Measurements from ENCODE around the gene SNCG. TPM values are rescaled to one million over a fixed set of nuclear protein-coding genes. Genes with fewer than 3 reads are reported as not detected.

SNCG gene
- total and polyA plus RNA-seq, 2 of the 8 experiments (the other 6 are each of a cell fraction or from before 2014, with no cell fraction given), result 4.4 to 12.2 TPM

DNA sequence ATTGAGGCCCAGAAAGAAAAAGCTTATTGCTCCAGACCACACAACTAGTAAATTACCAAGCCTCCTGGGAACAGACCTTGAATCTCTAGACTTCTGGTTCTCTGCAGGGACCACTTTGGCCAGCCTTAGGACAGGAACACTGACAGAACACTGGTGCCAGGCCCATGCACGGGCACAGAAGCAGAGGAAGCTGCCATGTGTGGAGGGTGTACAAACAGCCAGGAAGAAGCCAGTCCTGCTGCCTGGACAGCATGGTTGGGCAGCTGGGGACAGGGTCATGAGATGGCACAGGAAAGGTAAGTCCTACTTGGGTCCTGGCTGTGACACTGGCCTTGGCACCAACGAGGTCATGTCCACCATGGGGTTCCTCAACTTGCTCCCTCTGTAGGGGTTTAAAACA is 20.1 kb upstream of the SNCG start:
- no peak overlapping the region for H3K4ac ChIP-seq (replicated peaks; ENCODE audit: insufficient read length, low read depth, low read length)
- H2AK5ac ChIP-seq (ENCODE audit: low read depth, low read length), result no peak overlapping the region
- H3K9ac ChIP-seq (replicated peaks in 1 of 4; ENCODE audit: extremely low read depth in 1 of 4, low read depth in 3 of 4, low read length in 3 of 4), result no peak overlapping the region
- no peak overlapping the region for H2BK5ac ChIP-seq (ENCODE audit: low read depth, low read length)
- ChIA-PET POLR2A (ENCODE audit: partially characterized antibody) (interaction anchor here (0.6 to 1.7 kb wide), 4 partner anchors 10 to 448 kb away, joined by 3 to 5 read pairs (median 4); no protein-coding TSS in a partner anchor), CTCF (ENCODE audit: partially characterized antibody) (interaction anchor here (0.8 to 26.4 kb wide), 26 partner anchors 8 to 301 kb away, joined by 3 to 975 read pairs (median 5); partner anchors contain the start of genes ADIRF, MMRN2 and SNCG)
- H3K18ac ChIP-seq (ENCODE audit: extremely low read depth, low read length), result no peak overlapping the region
- no peaks in the 10 kb centered on the region; a peak in 1 of 7 replicates for H3K4me1 ChIP-seq (replicated peaks in 1 of 4; ENCODE audit: control insufficient read depth in 3 of 4, insufficient read depth in 4 of 4, low read length in 3 of 4)
- no peak overlapping the region for H3K56ac ChIP-seq (replicated peaks; ENCODE audit: insufficient read length, low read depth, low read length)
- H3K79me1 ChIP-seq (ENCODE audit: low read depth, low read length), result no peaks in the 10 kb centered on the region
- TF ChIP-seq CHD1 (IDR thresholded peaks at IDR 0.05; ENCODE audit: low read depth, low read length) (no peak), KDM4A (IDR thresholded peaks at IDR 0.05; ENCODE audit: low read depth, low read length, severe bottlenecking) (no peak), CTCF (IDR thresholded peaks at IDR 0.05; ENCODE audit: control extremely low read depth in 1 of 3, insufficient read depth in 1 of 3, low read depth in 1 of 3, low read length in 3 of 3) (no peak), RNF2 (IDR thresholded peaks at IDR 0.05; ENCODE audit: borderline replicate concordance, low read depth, low read length, missing control alignments, poor library complexity, severe bottlenecking) (no peak), POLR2AphosphoS5 (IDR thresholded peaks at IDR 0.05; ENCODE audit: low read depth, low read length) (no peak; the same call in 1 of the 2 replicates)
- no peak overlapping the region for H4K91ac ChIP-seq (replicated peaks; ENCODE audit: insufficient read length, low read length)
- peaks cover 0 to 1% of the 10 kb centered on the region in 2 experiments for H4K20me1 ChIP-seq (replicated peaks in 1 of 2; ENCODE audit: control insufficient read depth in 1 of 2, insufficient read depth in 2 of 2, low read length in 2 of 2)
- no peak overlapping the region for H2BK15ac ChIP-seq (ENCODE audit: low read length)
- no peak overlapping the region for H3K4me2 ChIP-seq (ENCODE audit: insufficient read depth in 1 of 2, low read depth in 2 of 2, low read length in 2 of 2)
- peaks cover 0 to 3% (median 0%) of the 10 kb centered on the region in 4 experiments; a peak in 2 of 7 replicates for H3K27me3 ChIP-seq (replicated peaks in 1 of 4; ENCODE audit: control insufficient read depth in 3 of 4, extremely low read depth in 1 of 4, insufficient read depth in 3 of 4, low read length in 3 of 4)
- H3K14ac ChIP-seq (ENCODE audit: insufficient read length), result no peak overlapping the region
- no peak overlapping the region for H2BK120ac ChIP-seq (replicated peaks; ENCODE audit: low read depth, low read length)
- no peak overlapping the region for H3K23ac ChIP-seq (ENCODE audit: insufficient read length)
- H3K4me3 ChIP-seq (ENCODE audit: extremely low read depth in 1 of 4, insufficient read depth in 2 of 4, low read depth in 3 of 4, low read length in 4 of 4), result no peak overlapping the region
- H3K27ac ChIP-seq (ENCODE audit: low read depth, low read length), result no peak overlapping the region
- 96% methylated on average over 2 of the region's 2 CpGs; no CpG with 5 or more reads in 1 of the 2 experiments for WGBS, 2 experiments (ENCODE audit: extremely low coverage in 1 of 2, insufficient coverage in 1 of 2, insufficient read length in 1 of 2, insufficient replicate concordance in 2 of 2, low coverage in 1 of 2, low lambda C conversion rate in 2 of 2, missing lambda C conversion rate in 1 of 2)
- H3K36me3 ChIP-seq (ENCODE audit: control insufficient read depth in 2 of 4, insufficient read depth in 4 of 4, low read length in 3 of 4), result peaks cover 0 to 2% (median 0%) of the 10 kb centered on the region in 4 experiments; a peak in 1 of 8 replicates
- H2BK12ac ChIP-seq (ENCODE audit: low read depth, low read length), result no peak overlapping the region
- no peaks in the 10 kb centered on the region for H3K79me2 ChIP-seq (ENCODE audit: control insufficient read depth in 1 of 2, insufficient read depth in 2 of 2, low read length in 2 of 2)
- no peak overlapping the region for H2AFZ ChIP-seq (ENCODE audit: low read length)
- no peak overlapping the region for H4K5ac ChIP-seq (ENCODE audit: insufficient read length, low read depth, low read length)
- FAIRE-seq (no peak), DNase-seq (ENCODE audit: low read depth in 1 of 2, low spot score in 2 of 2) (no peak)
- H4K8ac ChIP-seq (ENCODE audit: extremely low read depth, insufficient read depth, low read length), result no peak overlapping the region
- no peaks in the 10 kb centered on the region for H3K23me2 ChIP-seq (ENCODE audit: low read depth, low read length)
- H3K9me3 ChIP-seq (ENCODE audit: insufficient read depth in 2 of 2, low read depth in 1 of 2, low read length in 1 of 2), result no peaks in the 10 kb centered on the region
- no peak overlapping the region for H2BK20ac ChIP-seq (ENCODE audit: low read length)

Data from H1 (cell line).